HCT116 (cell line): ENCODE measurements around the gene CSTF3. TPM values are rescaled to one million over a fixed set of nuclear protein-coding genes. Genes with fewer than 3 reads are reported as not detected.
"Not testable (repeated sequence)": the region's sequence is repeated elsewhere in the genome, so short reads cannot be mapped to it uniquely, and the experiment has no call there.

Source experiments
- ATAC-seq: fragments of 200-7000 bp; cut with Tn5 transposase; 2 replicates; pipeline ENCODE4 v1.9.1; 2020; ENCODE audit warnings: mild to moderate bottlenecking, moderate library complexity
- BruUV-seq: library from RNA; stranded (reverse); fragments of 400-500 nt; replicated peaks from 2 replicates; lab custom pipeline; 2021; lab: Mats Ljungman, UMichigan
- CTCF ChIA-PET: fragments of 300-600 bp; sonication (Branson Sonifier 250); formaldehyde crosslinking; loops from one replicate; lab custom pipeline; 2021; ENCODE audit warnings: antibody characterized with exemption; lab: Charles Lee
- POLR2A ChIA-PET: fragments of 300-600, 350-600 bp; sonication (Branson Sonifier 250); formaldehyde crosslinking; loops from one replicate; lab custom pipeline; 2021; ENCODE audit warnings: antibody characterized with exemption; lab: Charles Lee
- RAD21 ChIA-PET, 2 experiments: fragments of 300-600 bp; sonication (Branson Sonifier 250); formaldehyde crosslinking; loops; one replicate each; lab custom pipeline; 2023; ENCODE audit warnings: low total read pairs in 2 of 2; ENCODE audit not compliant: uncharacterized antibody in 2 of 2, unreplicated experiment in 2 of 2, low non-redundant PET in 1 of 2; lab: Charles Lee
- DNase-seq: peaks from one replicate; pipeline ENCODE4 v3.0.0-alpha.2; 2010; ENCODE audit warnings: low read depth, low spot score
- H2AFZ ChIP-seq: fragments of 200-600 bp; shearing (Covaris generic), sonication (generic); 2 replicates; pipeline ENCODE4 v1.6.1; 2017; ENCODE audit warnings: low read depth, mixed run types, mixed read lengths, antibody characterized with exemption, low read length; ENCODE audit not compliant: poor library complexity, severe bottlenecking
- H3K27ac ChIP-seq: 2 replicates; pipeline ENCODE4 v1.5.1; 2012; ENCODE audit warnings: low read depth, low read length
- H3K27me3 ChIP-seq: fragments of 200-600 bp; sonication (generic); 2 replicates; pipeline ENCODE4 v1.6.1; 2016; ENCODE audit warnings: mixed run types, low read length, mixed read lengths; ENCODE audit not compliant: insufficient read depth
- H3K36me3 ChIP-seq, 2 experiments: fragments of 200-500 bp in 1 of 2; fragments of 200-600 bp in 1 of 2; sonication (Bioruptor generic) in 1 of 2; sonication (generic) in 1 of 2; 2 replicates each; pipeline versions ENCODE4 v1.5.1 to v1.6.1; 2014 to 2016; ENCODE audit warnings: low read length in 2 of 2, inconsistent platforms in 1 of 2, mixed read lengths in 1 of 2, mixed run types in 1 of 2; ENCODE audit not compliant: insufficient read depth in 2 of 2, control insufficient read depth in 1 of 2
- H3K4me1 ChIP-seq, 2 experiments: fragments of 200-600 bp in 1 of 2; sonication (generic) in 1 of 2; 2 replicates each; pipeline versions ENCODE4 v1.5.1 to v1.6.1; 2012 to 2017; ENCODE audit warnings: low read length in 2 of 2, inconsistent platforms in 1 of 2, mild to moderate bottlenecking in 1 of 2, mixed read lengths in 1 of 2, mixed run types in 1 of 2, moderate library complexity in 1 of 2; ENCODE audit not compliant: insufficient read depth in 2 of 2, control insufficient read depth in 1 of 2
- H3K4me2 ChIP-seq: fragments of 200-600 bp; sonication (generic); 2 replicates; pipeline ENCODE4 v1.6.1; 2017; ENCODE audit warnings: mixed run types, low read length, mixed read lengths
- H3K4me3 ChIP-seq, 2 experiments: fragments of 200-600 bp in 1 of 2; sonication (generic) in 1 of 2; replicated peaks in 1 of 2; 2 replicates each; pipeline ENCODE4 v1.5.1; 2011 to 2016; ENCODE audit warnings: low read length in 2 of 2, control low read depth in 1 of 2, low read depth in 1 of 2, mild to moderate bottlenecking in 1 of 2, mixed read lengths in 1 of 2, mixed run types in 1 of 2
- H3K79me2 ChIP-seq: fragments of 200-600 bp; sonication (generic); 2 replicates; pipeline ENCODE4 v1.6.1; 2017; ENCODE audit warnings: mild to moderate bottlenecking, mixed run types, low read length, moderate library complexity, mixed read lengths; ENCODE audit not compliant: insufficient read depth
- H3K9ac ChIP-seq: fragments of 200-600 bp; sonication (generic); 2 replicates; pipeline ENCODE4 v1.6.1; 2016; ENCODE audit warnings: low read length, mixed read lengths
- H3K9me2 ChIP-seq: fragments of 200-600 bp; sonication (generic), shearing (Covaris generic); 2 replicates; pipeline ENCODE4 v1.6.1; 2017; ENCODE audit warnings: mixed run types, mild to moderate bottlenecking, moderate library complexity; ENCODE audit not compliant: insufficient read depth
- H3K9me3 ChIP-seq, 2 experiments: fragments of 200-500 bp in 1 of 2; fragments of 200-600 bp in 1 of 2; sonication (Bioruptor generic) in 1 of 2; sonication (generic) in 1 of 2; 2 replicates each; pipeline ENCODE4 v1.6.1; 2014 to 2017; ENCODE audit warnings: low read length in 2 of 2, mixed read lengths in 2 of 2, inconsistent platforms in 1 of 2, low read depth in 1 of 2, mild to moderate bottlenecking in 1 of 2, mixed run types in 1 of 2, moderate library complexity in 1 of 2; ENCODE audit not compliant: control insufficient read depth in 1 of 2, insufficient read depth in 1 of 2
- H4K20me1 ChIP-seq: fragments of 200-600 bp; sonication (generic), shearing (Covaris generic); 2 replicates; pipeline ENCODE4 v1.6.1; 2017; ENCODE audit warnings: mixed run types, mild to moderate bottlenecking, moderate library complexity; ENCODE audit not compliant: insufficient read depth
- ATF3 ChIP-seq: IDR thresholded peaks from 2 replicates; pipeline ENCODE4 v1.6.1; 2012
- CTCF ChIP-seq, 3 experiments: fragments of 200-600 bp in 1 of 3; sonication (generic) in 1 of 3; IDR thresholded peaks in 2 of 3; conservative IDR thresholded peaks in 1 of 3; 2 replicates each; pipeline ENCODE4 v1.5.1; 2012 to 2017; ENCODE audit warnings: low read depth in 2 of 3, low read length in 2 of 3, antibody characterized with exemption in 1 of 3, borderline replicate concordance in 1 of 3, control low read depth in 1 of 3, mild to moderate bottlenecking in 1 of 3, mixed read lengths in 1 of 3, mixed run types in 1 of 3, moderate library complexity in 1 of 3; ENCODE audit not compliant: insufficient read depth in 1 of 3
- ELF1 ChIP-seq: IDR thresholded peaks from 2 replicates; pipeline ENCODE4 v1.6.1; 2012; ENCODE audit warnings: low read depth, borderline replicate concordance
- EZH2 ChIP-seq: fragments of 200-600 bp; sonication (generic); IDR thresholded peaks from 2 replicates; pipeline ENCODE4 v1.6.1; 2017; ENCODE audit warnings: antibody characterized with exemption, mixed run types
- MAX ChIP-seq: IDR thresholded peaks from 2 replicates; pipeline ENCODE4 v1.6.1; 2012
- REST ChIP-seq: IDR thresholded peaks from 2 replicates; pipeline ENCODE4 v1.6.1; 2012; ENCODE audit warnings: low read depth
- SIN3A ChIP-seq: IDR thresholded peaks from 2 replicates; pipeline ENCODE4 v1.6.1; 2012; ENCODE audit warnings: low read depth
- SRF ChIP-seq: IDR thresholded peaks from 2 replicates; pipeline ENCODE4 v1.6.1; 2012; ENCODE audit warnings: low read depth
- TCF7L2 ChIP-seq: IDR thresholded peaks from 2 replicates; pipeline ENCODE4 v1.7.0; 2011; ENCODE audit warnings: borderline replicate concordance, inconsistent platforms; ENCODE audit not compliant: insufficient read depth, insufficient read length; ENCODE audit errors: extremely low read depth
- YY1 ChIP-seq: IDR thresholded peaks from 2 replicates; pipeline ENCODE4 v1.6.1; 2011; ENCODE audit warnings: low read length, low read depth, moderate library complexity, mild to moderate bottlenecking; ENCODE audit not compliant: insufficient replicate concordance; ENCODE audit errors: extremely low read depth
- ZBTB33 ChIP-seq: IDR thresholded peaks from 2 replicates; pipeline ENCODE4 v1.6.1; 2011; ENCODE audit warnings: mild to moderate bottlenecking, low read length, moderate library complexity; ENCODE audit not compliant: insufficient replicate concordance; ENCODE audit errors: extremely low read depth
- intact Hi-C: fragments of 100-400 bp; cut with micrococcal nuclease; formaldehyde crosslinking; loops from 2 replicates; pipeline ENCODE4 v1.10.0; 2022
- total RNA-seq: library from RNA; stranded (reverse); gene quantifications from one replicate; pipeline ENCODE4 v1.2.1, GENCODE V29; 2021; ENCODE audit not compliant: unreplicated experiment

Gene CSTF3
- total RNA-seq, 1 experiment from 2014 or later: 39.3 TPM

GRCh38 chr11:33176760-33177159 is 15.5 kb upstream of the CSTF3 start:
- CTCF ChIA-PET, POLR2A ChIA-PET: not testable (repeated sequence)

GRCh38 chr11:33172996-33173395 is 11.7 kb upstream of the CSTF3 start:
- no peak for ATAC-seq

More at GRCh38 chr11:33176760-33177159, 15.5 kb upstream of the CSTF3 start:
- H3K9me3 ChIP-seq, H3K4me1 ChIP-seq, H3K9ac ChIP-seq, BruUV-seq, RAD21 ChIA-PET, H3K4me2 ChIP-seq, H3K9me2 ChIP-seq, H3K36me3 ChIP-seq, H3K27ac ChIP-seq, H3K27me3 ChIP-seq, H2AFZ ChIP-seq, DNase-seq, H4K20me1 ChIP-seq, intact Hi-C loops, ATAC-seq, H3K4me3 ChIP-seq, H3K79me2 ChIP-seq: not testable (repeated sequence)

More at GRCh38 chr11:33172996-33173395, 11.7 kb upstream of the CSTF3 start:
- H3K27ac ChIP-seq: no peak overlapping the region
- no TSS peak for BruUV-seq
- intact Hi-C loops: no loop called here
- H3K36me3 ChIP-seq: no peaks in the 10 kb centered on the region
- no peaks in the 10 kb centered on the region for H4K20me1 ChIP-seq
- no peaks in the 10 kb centered on the region for H3K79me2 ChIP-seq
- ChIA-PET CTCF (no interaction called here), POLR2A (no interaction called here)
- DNase-seq: no peak
- no peaks in the 10 kb centered on the region for H3K9me3 ChIP-seq
- no peaks in the 10 kb centered on the region for H3K4me1 ChIP-seq
- no peak overlapping the region for H3K4me2 ChIP-seq
- no peak for TF ChIP-seq ATF3
- no peak for TF ChIP-seq SRF
- TF ChIP-seq REST: no peak
- TF ChIP-seq MAX: no peak
- TF ChIP-seq EZH2: no peak
- TF ChIP-seq TCF7L2: no peak
- TF ChIP-seq YY1: no peak
- TF ChIP-seq ELF1: no peak
- TF ChIP-seq CTCF (IDR thresholded peaks at IDR 0.05 in 2 of 3, conservative IDR thresholded peaks at IDR 0.05 in 1 of 3; ENCODE audit: borderline replicate concordance in 1 of 3, insufficient read depth in 1 of 3, low read depth in 2 of 3, low read length in 2 of 3): no peak
- TF ChIP-seq SIN3A: no peak
- no peak for TF ChIP-seq ZBTB33
- TF ChIP-seq, all 23 proteins: peak for 0
- Histone ChIP-seq H2AFZ (no peak overlapping the region), H3K9me2 (no peaks in the 10 kb centered on the region), H3K4me3 (no peak overlapping the region), H3K9ac (no peak overlapping the region), H3K27me3 (no peaks in the 10 kb centered on the region)
- RAD21 ChIA-PET: no interaction called here
